HEK293 (cell line): ENCODE data around the gene SH3RF3.

Source experiments
- CTCF ChIA-PET: fragments of 350-600 bp; formaldehyde crosslinking; extraction: SDS; loops from one replicate; lab custom pipeline; 2021; ENCODE audit warnings: antibody characterized with exemption; lab: Yijun Ruan, JAX
- POLR2A ChIA-PET: fragments of 300-600 bp; formaldehyde crosslinking; extraction: SDS; loops from one replicate; lab custom pipeline; 2020; ENCODE audit warnings: antibody characterized with exemption, inconsistent platforms; lab: Yijun Ruan, JAX
- H3K27ac ChIP-seq: fragments of 200-500 bp; sonication (Bioruptor generic); 2 replicates; pipeline ENCODE4 v1.5.1; 2014; ENCODE audit warnings: low read depth, low read length, control low read depth, inconsistent platforms; ENCODE audit errors: extremely low read depth
- H3K36me3 ChIP-seq, 2 experiments: fragments of 200-500 bp in 1 of 2; sonication (Bioruptor generic) in 1 of 2; 1 replicate in 1 of 2; 2 replicates in 1 of 2; pipeline ENCODE4 v1.5.1; 2014 to 2017; ENCODE audit warnings: inconsistent platforms in 2 of 2, low read length in 2 of 2; ENCODE audit not compliant: control insufficient read depth in 2 of 2, insufficient read depth in 1 of 2
- H3K4me1 ChIP-seq: fragments of 200-500 bp; sonication (Bioruptor generic); 2 replicates; pipeline ENCODE4 v1.5.1; 2014; ENCODE audit warnings: mild to moderate bottlenecking, low read length, inconsistent platforms; ENCODE audit not compliant: control insufficient read depth, insufficient read depth
- H3K4me3 ChIP-seq: 2 replicates; pipeline ENCODE4 v1.5.1; 2011; ENCODE audit warnings: low read depth, mild to moderate bottlenecking, control low read depth, low read length, moderate library complexity
- H3K9me3 ChIP-seq: fragments of 200-500 bp; sonication (Bioruptor generic); 2 replicates; pipeline ENCODE4 v1.5.1; 2014; ENCODE audit warnings: low read depth, low read length, inconsistent platforms; ENCODE audit not compliant: control insufficient read depth, insufficient read depth
- GFI1B ChIP-seq: fragments of 450-650 bp; formaldehyde crosslinking; IDR thresholded peaks from 2 replicates; pipeline ENCODE4 v1.5.1; 2016; ENCODE audit warnings: missing biosample characterization, missing genetic modification characterization
- ZFHX2 ChIP-seq: fragments of 450-650 bp; formaldehyde crosslinking; conservative IDR thresholded peaks from 2 replicates; pipeline ENCODE4 v1.5.1; 2016; ENCODE audit warnings: missing biosample characterization, missing genetic modification characterization
- ZNF146 ChIP-seq: fragments of 450-650 bp; formaldehyde crosslinking; IDR thresholded peaks from 2 replicates; pipeline ENCODE4 v1.5.1; 2016; ENCODE audit warnings: missing biosample characterization, missing genetic modification characterization
- ZNF175 ChIP-seq: fragments of 450-650 bp; formaldehyde crosslinking; IDR thresholded peaks from 2 replicates; pipeline ENCODE4 v1.5.1; 2016; ENCODE audit warnings: missing biosample characterization, missing genetic modification characterization
- ZNF19 ChIP-seq: fragments of 450-650 bp; formaldehyde crosslinking; IDR thresholded peaks from 2 replicates; pipeline ENCODE4; 2016; ENCODE audit warnings: missing biosample characterization, missing genetic modification characterization, low read depth
- ZNF2 ChIP-seq: fragments of 450-650 bp; formaldehyde crosslinking; IDR thresholded peaks from 2 replicates; pipeline ENCODE4 v1.5.1; 2016; ENCODE audit warnings: missing biosample characterization, missing genetic modification characterization
- ZNF239 ChIP-seq: fragments of 450-650 bp; formaldehyde crosslinking; IDR thresholded peaks from 2 replicates; pipeline ENCODE4 v1.5.1; 2016; ENCODE audit warnings: missing biosample characterization, missing genetic modification characterization
- ZNF366 ChIP-seq: fragments of 450-650 bp; formaldehyde crosslinking; conservative IDR thresholded peaks from 2 replicates; pipeline ENCODE4 v1.5.1; 2016; ENCODE audit warnings: missing biosample characterization, missing genetic modification characterization
- ZNF48 ChIP-seq: fragments of 450-650 bp; formaldehyde crosslinking; IDR thresholded peaks from 2 replicates; pipeline ENCODE4 v1.5.1; 2016; ENCODE audit warnings: missing biosample characterization, missing genetic modification characterization
- ZNF623 ChIP-seq: fragments of 450-650 bp; formaldehyde crosslinking; IDR thresholded peaks from 2 replicates; pipeline ENCODE4 v1.5.1; 2016; ENCODE audit warnings: missing biosample characterization, missing genetic modification characterization
- ZNF626 ChIP-seq: fragments of 450-650 bp; sonication (Bioruptor Pico); formaldehyde crosslinking; IDR thresholded peaks from 2 replicates; pipeline ENCODE4 v1.5.1; 2018; ENCODE audit warnings: missing biosample characterization, missing genetic modification characterization, inconsistent platforms
- ZNF645 ChIP-seq: fragments of 450-650 bp; formaldehyde crosslinking; IDR thresholded peaks from 2 replicates; pipeline ENCODE4; 2016; ENCODE audit warnings: missing biosample characterization, missing genetic modification characterization
- ZNF701 ChIP-seq: fragments of 450-650 bp; formaldehyde crosslinking; IDR thresholded peaks from 2 replicates; pipeline ENCODE4 v1.5.1; 2016; ENCODE audit warnings: missing biosample characterization, missing genetic modification characterization
- TF ChIP-seq, protein P1 (sequence below): fragments of 450-650 bp; formaldehyde crosslinking; IDR thresholded peaks from 2 replicates; pipeline ENCODE4 v1.5.1; 2017; ENCODE audit warnings: missing biosample characterization, missing genetic modification characterization
- TF ChIP-seq, protein P2 (sequence below): fragments of 450-650 bp; formaldehyde crosslinking; IDR thresholded peaks from 2 replicates; pipeline ENCODE4 v1.5.1; 2016; ENCODE audit warnings: missing biosample characterization, missing genetic modification characterization
- TF ChIP-seq, protein P3 (sequence below): fragments of 450-650 bp; formaldehyde crosslinking; IDR thresholded peaks from 2 replicates; pipeline ENCODE4 v1.5.1; 2016; ENCODE audit warnings: missing biosample characterization, missing genetic modification characterization

The SH3RF3 gene

GRCh38 chr2:109523121-109523520 lies 394.1 kb downstream of the SH3RF3 start:
- Histone ChIP-seq H3K4me3 (no peak overlapping the region), H3K36me3 (no peaks in the 10 kb centered on the region), H3K9me3 (no peaks in the 10 kb centered on the region), H3K4me1 (no peaks in the 10 kb centered on the region), H3K27ac (no peak overlapping the region)
- ChIA-PET CTCF (interaction anchor here (0.7 kb wide), 1 partner anchor 12 kb away, joined by 3 read pairs; no protein-coding TSS in a partner anchor), POLR2A (no interaction called here)
- TF ChIP-seq ZNF626 (no peak), ZNF701 (tag by site-specific recombination) (no peak), GFI1B (tag by site-specific recombination) (no peak), ZNF146 (tag by site-specific recombination) (no peak), ZNF19 (tag by site-specific recombination) (no peak), ZNF175 (tag by site-specific recombination) (no peak), ZNF623 (tag by site-specific recombination) (no peak), ZNF2 (tag by site-specific recombination) (no peak), ZNF645 (tag by site-specific recombination) (no peak), ZNF366 (tag by site-specific recombination) (no peak), ZNF48 (no peak), ZNF239 (tag by site-specific recombination) (no peak)
- TF ChIP-seq, protein P1, sequence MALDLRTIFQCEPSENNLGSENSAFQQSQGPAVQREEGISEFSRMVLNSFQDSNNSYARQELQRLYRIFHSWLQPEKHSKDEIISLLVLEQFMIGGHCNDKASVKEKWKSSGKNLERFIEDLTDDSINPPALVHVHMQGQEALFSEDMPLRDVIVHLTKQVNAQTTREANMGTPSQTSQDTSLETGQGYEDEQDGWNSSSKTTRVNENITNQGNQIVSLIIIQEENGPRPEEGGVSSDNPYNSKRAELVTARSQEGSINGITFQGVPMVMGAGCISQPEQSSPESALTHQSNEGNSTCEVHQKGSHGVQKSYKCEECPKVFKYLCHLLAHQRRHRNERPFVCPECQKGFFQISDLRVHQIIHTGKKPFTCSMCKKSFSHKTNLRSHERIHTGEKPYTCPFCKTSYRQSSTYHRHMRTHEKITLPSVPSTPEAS (tag by site-specific recombination) = no peak
- TF ChIP-seq, protein P2, sequence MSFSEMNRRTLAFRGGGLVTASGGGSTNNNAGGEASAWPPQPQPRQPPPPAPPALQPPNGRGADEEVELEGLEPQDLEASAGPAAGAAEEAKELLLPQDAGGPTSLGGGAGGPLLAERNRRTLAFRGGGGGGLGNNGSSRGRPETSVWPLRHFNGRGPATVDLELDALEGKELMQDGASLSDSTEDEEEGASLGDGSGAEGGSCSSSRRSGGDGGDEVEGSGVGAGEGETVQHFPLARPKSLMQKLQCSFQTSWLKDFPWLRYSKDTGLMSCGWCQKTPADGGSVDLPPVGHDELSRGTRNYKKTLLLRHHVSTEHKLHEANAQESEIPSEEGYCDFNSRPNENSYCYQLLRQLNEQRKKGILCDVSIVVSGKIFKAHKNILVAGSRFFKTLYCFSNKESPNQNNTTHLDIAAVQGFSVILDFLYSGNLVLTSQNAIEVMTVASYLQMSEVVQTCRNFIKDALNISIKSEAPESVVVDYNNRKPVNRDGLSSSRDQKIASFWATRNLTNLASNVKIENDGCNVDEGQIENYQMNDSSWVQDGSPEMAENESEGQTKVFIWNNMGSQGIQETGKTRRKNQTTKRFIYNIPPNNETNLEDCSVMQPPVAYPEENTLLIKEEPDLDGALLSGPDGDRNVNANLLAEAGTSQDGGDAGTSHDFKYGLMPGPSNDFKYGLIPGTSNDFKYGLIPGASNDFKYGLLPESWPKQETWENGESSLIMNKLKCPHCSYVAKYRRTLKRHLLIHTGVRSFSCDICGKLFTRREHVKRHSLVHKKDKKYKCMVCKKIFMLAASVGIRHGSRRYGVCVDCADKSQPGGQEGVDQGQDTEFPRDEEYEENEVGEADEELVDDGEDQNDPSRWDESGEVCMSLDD (tag by site-specific recombination) = no peak
- TF ChIP-seq, protein P3, sequence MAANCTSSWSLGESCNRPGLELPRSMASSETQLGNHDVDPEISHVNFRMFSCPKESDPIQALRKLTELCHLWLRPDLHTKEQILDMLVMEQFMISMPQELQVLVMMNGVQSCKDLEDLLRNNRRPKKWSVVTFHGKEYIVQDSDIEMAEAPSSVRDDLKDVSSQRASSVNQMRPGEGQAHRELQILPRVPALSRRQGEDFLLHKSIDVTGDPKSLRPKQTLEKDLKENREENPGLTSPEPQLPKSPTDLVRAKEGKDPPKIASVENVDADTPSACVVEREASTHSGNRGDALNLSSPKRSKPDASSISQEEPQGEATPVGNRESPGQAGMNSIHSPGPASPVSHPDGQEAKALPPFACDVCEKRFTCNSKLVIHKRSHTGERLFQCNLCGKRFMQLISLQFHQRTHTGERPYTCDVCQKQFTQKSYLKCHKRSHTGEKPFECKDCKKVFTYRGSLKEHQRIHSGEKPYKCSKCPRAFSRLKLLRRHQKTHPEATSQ (tag by site-specific recombination) = no peak

GRCh38 chr2:109523536-109524361 lies 394.7 kb downstream of the SH3RF3 start:
- ChIA-PET CTCF (interaction anchor here (0.7 to 1.3 kb wide), 2 partner anchors 13 to 22 kb away, joined by 3 to 4 read pairs; no protein-coding TSS in a partner anchor), POLR2A (no interaction called here)
- Histone ChIP-seq H3K36me3 (no peaks in the 10 kb centered on the region), H3K4me1 (no peaks in the 10 kb centered on the region), H3K27ac (no peak overlapping the region), H3K9me3 (no peaks in the 10 kb centered on the region), H3K4me3 (no peak overlapping the region)
- TF ChIP-seq ZFHX2 (tag by site-specific recombination) = 0 out of 2 replicates have a peak, but pooled peaks have one; percentile 21
- no peak for TF ChIP-seq ZNF701 (tag by site-specific recombination)
